CD14-positive monocyte (primary cell): ENCODE results near the gene GPM6B. TPM values are rescaled to one million over a fixed set of nuclear protein-coding genes. Genes with fewer than 3 reads are reported as not detected.

Experiments used
- DNase-seq, 3 donors: peaks; one replicate each; pipeline ENCODE4 v3.0.0-alpha.2; 2011 to 2022
- H2AFZ ChIP-seq: 2 replicates; pipeline ENCODE4 v1.6.0; 2012; ENCODE audit warnings: mild to moderate bottlenecking, low read depth, low read length, inconsistent platforms; ENCODE audit not compliant: insufficient read depth, poor library complexity, severe bottlenecking
- H3K27ac ChIP-seq, 2 donors: 1 replicate in 1 of 2; 2 replicates in 1 of 2; pipeline ENCODE4 v1.5.1; 2012 to 2013; ENCODE audit warnings: low read length in 2 of 2, control low read depth in 1 of 2, inconsistent platforms in 1 of 2, low read depth in 1 of 2, mild to moderate bottlenecking in 1 of 2
- H3K27me3 ChIP-seq, 2 donors: one replicate each; pipeline versions ENCODE4 v1.6.0 to v1.6.1; 2011 to 2013; ENCODE audit warnings: low read length in 2 of 2; ENCODE audit not compliant: control insufficient read depth in 2 of 2, insufficient read depth in 2 of 2
- H3K36me3 ChIP-seq, 2 donors: replicated peaks in 1 of 2; 1 replicate in 1 of 2; 2 replicates in 1 of 2; pipeline versions ENCODE4 v1.5.1 to v1.6.1; 2012 to 2013; ENCODE audit warnings: low read length in 2 of 2, control low read depth in 1 of 2, inconsistent platforms in 1 of 2, mild to moderate bottlenecking in 1 of 2; ENCODE audit not compliant: insufficient read depth in 2 of 2, control insufficient read depth in 1 of 2
- H3K4me1 ChIP-seq, 2 donors: 1 replicate in 1 of 2; 2 replicates in 1 of 2; pipeline versions ENCODE4 v1.5.1 to v1.6.1; 2012 to 2013; ENCODE audit warnings: low read length in 2 of 2, control low read depth in 1 of 2, inconsistent platforms in 1 of 2, mild to moderate bottlenecking in 1 of 2, moderate library complexity in 1 of 2; ENCODE audit not compliant: insufficient read depth in 2 of 2, control insufficient read depth in 1 of 2
- H3K4me2 ChIP-seq: replicated peaks from 2 replicates; pipeline ENCODE3; 2012; ENCODE audit warnings: low read length, moderate library complexity, mild to moderate bottlenecking; ENCODE audit not compliant: poor library complexity, severe bottlenecking; ENCODE audit errors: extremely low read depth
- H3K4me3 ChIP-seq, 3 experiments: fragments of 200-600 bp in 1 of 3; sonication (generic) in 1 of 3; replicated peaks in 1 of 3; 1 replicate in 2 of 3; 2 replicates in 1 of 3; pipeline ENCODE4 v1.5.1; 2011 to 2013; ENCODE audit warnings: low read length in 3 of 3, mild to moderate bottlenecking in 3 of 3, control low read depth in 2 of 3, low read depth in 2 of 3, inconsistent platforms in 1 of 3, moderate library complexity in 1 of 3
- H3K79me2 ChIP-seq: 2 replicates; pipeline ENCODE4 v1.6.0; 2012; ENCODE audit warnings: mild to moderate bottlenecking, control low read depth, inconsistent platforms, low read length, moderate library complexity; ENCODE audit not compliant: insufficient read depth
- H3K9ac ChIP-seq: 2 replicates; pipeline ENCODE4 v1.6.0; 2017; ENCODE audit warnings: low read length, mild to moderate bottlenecking; ENCODE audit not compliant: insufficient read depth, poor library complexity, severe bottlenecking
- H3K9me3 ChIP-seq, 2 donors: replicated peaks in 1 of 2; 1 replicate in 1 of 2; 2 replicates in 1 of 2; pipeline versions ENCODE4 v1.5.1 to v1.6.1; 2012 to 2013; ENCODE audit warnings: low read length in 2 of 2, control low read depth in 1 of 2; ENCODE audit not compliant: control insufficient read depth in 1 of 2, insufficient read depth in 1 of 2
- H4K20me1 ChIP-seq: 2 replicates; pipeline ENCODE4 v1.6.0; 2012; ENCODE audit warnings: mild to moderate bottlenecking, low read length, control low read depth, moderate library complexity; ENCODE audit not compliant: insufficient read depth
- H3K27ac Mint-ChIP-seq, 7 donors: one replicate each; pipeline ENCODE4 v1.8.0; 2020; ENCODE audit warnings: mild to moderate bottlenecking in 7 of 7, mixed read lengths in 7 of 7, moderate library complexity in 6 of 7, inconsistent platforms in 2 of 7
- H3K27me3 Mint-ChIP-seq, 3 donors: one replicate each; pipeline ENCODE4 v1.8.0; 2021 to 2022; ENCODE audit warnings: low read depth in 3 of 3, mild to moderate bottlenecking in 3 of 3, mixed read lengths in 3 of 3, moderate library complexity in 3 of 3, inconsistent platforms in 1 of 3
- H3K36me3 Mint-ChIP-seq, 2 donors: one replicate each; pipeline ENCODE4 v1.8.0; 2020; ENCODE audit warnings: mixed read lengths in 2 of 2, inconsistent platforms in 1 of 2, mild to moderate bottlenecking in 1 of 2
- H3K4me1 Mint-ChIP-seq: one replicate; pipeline ENCODE4 v1.8.0; 2020; ENCODE audit warnings: mild to moderate bottlenecking, mixed read lengths
- H3K4me3 Mint-ChIP-seq, 2 donors: one replicate each; pipeline ENCODE4 v1.8.0; 2020; ENCODE audit warnings: mild to moderate bottlenecking in 2 of 2, mixed read lengths in 2 of 2, moderate library complexity in 1 of 2
- H3K9me3 Mint-ChIP-seq, 7 donors: one replicate each; pipeline ENCODE4 v1.8.0; 2020 to 2022; ENCODE audit warnings: mixed read lengths in 7 of 7, mild to moderate bottlenecking in 6 of 7, moderate library complexity in 6 of 7, inconsistent platforms in 2 of 7
- CTCF ChIP-seq: fragments of 200-600 bp; IDR thresholded peaks from one replicate; pipeline ENCODE4 v1.8.0; 2022; ENCODE audit warnings: antibody characterized with exemption, mild to moderate bottlenecking
- WGBS: methylation state at CpG from one replicate; pipeline ENCODE4 v1.1.5; 2013; ENCODE audit warnings: missing lambda C conversion rate; ENCODE audit not compliant: insufficient coverage; 5-methylcytosine and 5-hydroxymethylcytosine counted together
- intact Hi-C, 2 donors: fragments of 100-400 bp; cut with micrococcal nuclease; formaldehyde crosslinking; loops; one replicate each; pipeline versions ENCODE4 v1.15.0 to v1.15.1; 2023
- polyA plus RNA-seq, 3 donors: library from polyadenylated mRNA; depleted of rRNA in 1 of 3; unstranded in 2 of 3; stranded (reverse) in 1 of 3; fragments of 300-500 nt in 2 of 3; fragments of >200 nt in 1 of 3; fragmentation: Illumina TruSeq in 2 of 3; gene quantifications; 1 replicate in 2 of 3; 2 replicates in 1 of 3; pipeline ENCODE4 v1.2.3, GENCODE V29; 2012 to 2021

GPM6B gene
- polyA plus RNA-seq, 3 donors, result not detected

DNA sequence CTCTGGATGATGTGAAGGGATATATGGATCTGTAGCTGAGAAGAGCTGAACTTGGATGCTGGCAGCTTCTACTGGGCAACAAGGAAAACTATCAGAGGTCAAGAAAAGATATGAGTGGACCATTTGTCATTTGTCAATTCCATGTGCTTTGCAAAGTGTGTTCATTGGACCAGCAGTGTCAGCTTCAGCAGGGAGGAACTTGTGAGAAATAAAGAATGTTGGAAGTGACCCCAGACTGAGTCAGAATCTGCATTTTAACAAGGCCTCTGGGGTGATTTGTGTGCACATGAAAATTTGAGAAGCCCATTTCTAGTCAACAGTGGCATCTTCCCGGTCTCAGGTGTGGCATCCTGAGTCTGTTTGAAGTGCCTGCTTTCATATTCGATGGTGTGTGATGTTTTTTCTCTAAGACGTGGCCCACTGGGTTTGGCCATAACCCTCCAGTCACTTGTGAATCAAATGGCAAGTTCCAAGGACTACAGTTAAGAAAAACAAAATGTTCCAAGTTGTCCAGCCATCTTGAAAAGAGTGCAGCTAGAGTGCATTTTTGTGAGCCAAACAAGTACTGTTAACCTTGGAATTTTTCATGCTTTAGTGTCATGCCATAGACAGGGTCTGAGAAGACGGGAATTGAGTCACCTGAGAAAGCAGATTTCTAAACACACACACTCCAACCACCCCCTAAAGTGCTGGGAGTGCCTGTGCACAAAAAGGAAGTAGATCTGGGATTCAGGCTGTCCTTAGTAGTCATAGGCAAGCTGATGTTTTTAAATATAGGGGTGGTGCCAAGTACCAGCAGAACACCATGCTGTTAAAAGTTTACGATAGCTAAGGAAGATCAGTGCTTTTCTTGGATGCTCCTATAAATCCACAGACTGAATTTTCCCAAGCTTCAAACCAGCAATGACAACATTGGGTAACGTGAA, 26.4 kb downstream of the GPM6B start:
- H3K27ac ChIP-seq, result no peak overlapping the region
- H3K27me3 Mint-ChIP-seq, result peaks cover 1 to 8% (median 2%) of the 10 kb centered on the region in 3 donors
- no peaks in the 10 kb centered on the region for H3K79me2 ChIP-seq
- no peak overlapping the region for H3K4me3 ChIP-seq
- no peak overlapping the region for H3K4me2 ChIP-seq
- no peak overlapping the region for H3K9ac ChIP-seq
- peaks cover 0 to 2% of the 10 kb centered on the region in 2 donors for H3K27me3 ChIP-seq
- no CpG with 5 or more reads among the region's 6 CpGs for WGBS
- H2AFZ ChIP-seq, result no peak overlapping the region
- TF ChIP-seq CTCF, result no peak
- H3K4me1 ChIP-seq, result no peaks in the 10 kb centered on the region
- H3K27ac Mint-ChIP-seq, result no peak overlapping the region
- H3K9me3 Mint-ChIP-seq, result peaks cover 0 to 5% (median 3%) of the 10 kb centered on the region in 7 donors
- H3K36me3 Mint-ChIP-seq, result no peaks in the 10 kb centered on the region
- intact Hi-C loops, result no loop called here
- DNase-seq, result no peak
- no peaks in the 10 kb centered on the region for H4K20me1 ChIP-seq
- H3K4me1 Mint-ChIP-seq, result peaks cover 2% of the 10 kb centered on the region
- H3K4me3 Mint-ChIP-seq, result no peak overlapping the region
- H3K36me3 ChIP-seq, result no peaks in the 10 kb centered on the region
- no peaks in the 10 kb centered on the region for H3K9me3 ChIP-seq

DNA sequence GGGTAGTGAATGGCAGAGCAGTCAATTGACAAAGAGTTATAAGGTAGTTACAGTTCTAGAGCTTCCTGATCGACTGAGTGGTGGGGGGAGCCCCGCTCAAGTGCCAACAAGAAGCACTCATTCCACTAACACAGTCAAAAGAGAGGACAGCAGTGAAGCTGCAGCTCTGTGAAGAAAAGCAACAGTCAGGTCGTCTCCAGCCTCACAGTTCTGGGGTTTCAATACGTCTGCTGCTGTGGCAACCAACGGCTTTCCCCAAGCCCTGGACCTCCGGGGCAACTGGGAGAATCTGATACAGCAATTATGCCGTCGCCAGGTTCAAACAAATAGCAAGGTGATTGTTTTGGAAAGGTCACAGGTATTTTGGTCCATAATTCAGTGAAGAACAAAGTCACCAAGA, 30.8 kb downstream of the GPM6B start:
- peaks cover 0 to 5% (median 0%) of the 10 kb centered on the region in 3 donors for H3K27me3 Mint-ChIP-seq
- no peak overlapping the region for H3K27ac Mint-ChIP-seq
- peaks cover 2% of the 10 kb centered on the region for H3K4me1 Mint-ChIP-seq
- no peak overlapping the region for H3K4me2 ChIP-seq
- TF ChIP-seq CTCF, result no peak
- no peaks in the 10 kb centered on the region for H3K79me2 ChIP-seq
- no peaks in the 10 kb centered on the region for H3K36me3 Mint-ChIP-seq
- no peak overlapping the region for H3K9ac ChIP-seq
- no peaks in the 10 kb centered on the region for H3K36me3 ChIP-seq
- intact Hi-C loops, result no loop called here
- DNase-seq, result no peak
- no peaks in the 10 kb centered on the region for H4K20me1 ChIP-seq
- no peak overlapping the region for H3K4me3 ChIP-seq
- 100% methylated on average over 1 of the region's 8 CpGs for WGBS
- H3K27me3 ChIP-seq, result no peaks in the 10 kb centered on the region
- H2AFZ ChIP-seq, result no peak overlapping the region
- H3K27ac ChIP-seq, result no peak overlapping the region
- H3K9me3 ChIP-seq, result no peaks in the 10 kb centered on the region
- H3K9me3 Mint-ChIP-seq, result peaks cover 0 to 7% (median 3%) of the 10 kb centered on the region in 7 donors
- H3K4me3 Mint-ChIP-seq, result no peak overlapping the region
- peaks cover 0 to under 1% of the 10 kb centered on the region in 2 donors for H3K4me1 ChIP-seq
